ENCODE measurements around the gene SLC38A9. TPM values are rescaled to one million over a fixed set of nuclear protein-coding genes. Genes with fewer than 3 reads are reported as not detected.
"Not testable (repeated sequence)": the region's sequence is repeated elsewhere in the genome, so short reads cannot be mapped to it uniquely, and the experiment has no call there.

The SLC38A9 gene
- total RNA-seq, 2 donors from 2014 or later: 38.5 to 41.7 TPM

GRCh38 chr5:55700745-55701144 is 11.4 kb downstream of the SLC38A9 start:
- Histone ChIP-seq H3K36me3 (ENCODE audit: control insufficient read depth, insufficient read depth, low read length) (peaks cover 41% of the 10 kb centered on the region), H3K9me3 (ENCODE audit: control insufficient read depth, low read length) (peaks cover 34% of the 10 kb centered on the region), H3K27ac (ENCODE audit: low read depth, low read length) (no peak overlapping the region), H3K4me3 (ENCODE audit: low read length) (no peak overlapping the region), H3K4me1 (ENCODE audit: control insufficient read depth, insufficient read depth, low read length) (no peaks in the 10 kb centered on the region), H3K9ac (ENCODE audit: extremely low read depth, low read length, poor library complexity, severe bottlenecking) (no peak overlapping the region), H3K27me3 (ENCODE audit: control insufficient read depth, insufficient read depth, low read length, poor library complexity, severe bottlenecking) (no peaks in the 10 kb centered on the region)
- no peak for TF ChIP-seq CTCF (conservative IDR thresholded peaks at IDR 0.05)
- Mint-ChIP-seq H3K4me3 (no peak overlapping the region), H3K27me3 (ENCODE audit: insufficient read depth) (no peaks in the 10 kb centered on the region), H3K27ac (no peak overlapping the region), H3K36me3 (ENCODE audit: low read depth) (peaks cover 47% of the 10 kb centered on the region), H3K4me1 (no peaks in the 10 kb centered on the region), H3K9me3 (peaks cover 27% of the 10 kb centered on the region)
- no peak for DNase-seq
- 97 to 100% methylated on average over 1 to 2 of the region's 2 CpGs for WGBS, 2 experiments (ENCODE audit: insufficient coverage in 1 of 2, insufficient read length in 1 of 2)

GRCh38 chr5:55699041-55699688 is 13.0 kb downstream of the SLC38A9 start:
- Mint-ChIP-seq H3K27ac (no peak overlapping the region), H3K4me3 (no peak overlapping the region), H3K9me3 (peaks cover 34% of the 10 kb centered on the region), H3K27me3 (ENCODE audit: insufficient read depth) (no peaks in the 10 kb centered on the region), H3K36me3 (ENCODE audit: low read depth) (peaks cover 56% of the 10 kb centered on the region), H3K4me1 (no peaks in the 10 kb centered on the region)
- no peak for TF ChIP-seq CTCF (conservative IDR thresholded peaks at IDR 0.05)
- Histone ChIP-seq H3K27ac (ENCODE audit: low read depth, low read length) (no peak overlapping the region), H3K27me3 (ENCODE audit: control insufficient read depth, insufficient read depth, low read length, poor library complexity, severe bottlenecking) (no peaks in the 10 kb centered on the region), H3K9me3 (ENCODE audit: control insufficient read depth, low read length) (peaks cover 34% of the 10 kb centered on the region), H3K4me3 (ENCODE audit: low read length) (no peak overlapping the region), H3K4me1 (ENCODE audit: control insufficient read depth, insufficient read depth, low read length) (no peaks in the 10 kb centered on the region), H3K9ac (ENCODE audit: extremely low read depth, low read length, poor library complexity, severe bottlenecking) (no peak overlapping the region), H3K36me3 (ENCODE audit: control insufficient read depth, insufficient read depth, low read length) (peaks cover 41% of the 10 kb centered on the region)
- WGBS, 2 experiments (ENCODE audit: insufficient coverage in 1 of 2, insufficient read length in 1 of 2): 96 to 100% methylated on average over 1 to 3 of the region's 3 CpGs
- DNase-seq: no peak

- WGBS, 2 experiments (ENCODE audit: insufficient coverage in 1 of 2, insufficient read length in 1 of 2): 95% methylated on average over 30 of the region's 31 CpGs; no CpG with 5 or more reads in 1 of the 2 experiments
- Histone ChIP-seq H3K9me3 (ENCODE audit: control insufficient read depth, low read length) (peaks cover 34% of the 10 kb centered on the region), H3K36me3 (ENCODE audit: control insufficient read depth, insufficient read depth, low read length) (peaks cover 27% of the 10 kb centered on the region)
- not testable (repeated sequence) for H3K27ac Mint-ChIP-seq; H3K27ac ChIP-seq (ENCODE audit: low read depth, low read length); H3K4me1 ChIP-seq (ENCODE audit: control insufficient read depth, insufficient read depth, low read length); H3K9ac ChIP-seq (ENCODE audit: extremely low read depth, low read length, poor library complexity, severe bottlenecking); H3K4me1 Mint-ChIP-seq; H3K27me3 ChIP-seq (ENCODE audit: control insufficient read depth, insufficient read depth, low read length, poor library complexity, severe bottlenecking); H3K4me3 ChIP-seq (ENCODE audit: low read length); H3K4me3 Mint-ChIP-seq; DNase-seq; H3K27me3 Mint-ChIP-seq (ENCODE audit: insufficient read depth)
- peaks cover 42% of the 10 kb centered on the region for H3K36me3 Mint-ChIP-seq (ENCODE audit: low read depth)
- peaks cover 34% of the 10 kb centered on the region for H3K9me3 Mint-ChIP-seq
These were observed 15.4 kb downstream of the SLC38A9 start for GRCh38 chr5:55696704-55697103.

Data from endodermal cell (in vitro differentiated cells).